HG03045 (cell line): ENCODE data around the gene TMEM150A.
"Not testable (repeated sequence)": the region's sequence is repeated elsewhere in the genome, so short reads cannot be mapped to it uniquely, and the experiment has no call there.

Experiments used
- ATAC-seq: cut with Tn5 transposase; IDR thresholded peaks from one replicate; pipeline ENCODE4 v1.9.1; 2021; ENCODE audit warnings: mild to moderate bottlenecking, moderate library complexity; ENCODE audit not compliant: unreplicated experiment

TMEM150A gene

DNA sequence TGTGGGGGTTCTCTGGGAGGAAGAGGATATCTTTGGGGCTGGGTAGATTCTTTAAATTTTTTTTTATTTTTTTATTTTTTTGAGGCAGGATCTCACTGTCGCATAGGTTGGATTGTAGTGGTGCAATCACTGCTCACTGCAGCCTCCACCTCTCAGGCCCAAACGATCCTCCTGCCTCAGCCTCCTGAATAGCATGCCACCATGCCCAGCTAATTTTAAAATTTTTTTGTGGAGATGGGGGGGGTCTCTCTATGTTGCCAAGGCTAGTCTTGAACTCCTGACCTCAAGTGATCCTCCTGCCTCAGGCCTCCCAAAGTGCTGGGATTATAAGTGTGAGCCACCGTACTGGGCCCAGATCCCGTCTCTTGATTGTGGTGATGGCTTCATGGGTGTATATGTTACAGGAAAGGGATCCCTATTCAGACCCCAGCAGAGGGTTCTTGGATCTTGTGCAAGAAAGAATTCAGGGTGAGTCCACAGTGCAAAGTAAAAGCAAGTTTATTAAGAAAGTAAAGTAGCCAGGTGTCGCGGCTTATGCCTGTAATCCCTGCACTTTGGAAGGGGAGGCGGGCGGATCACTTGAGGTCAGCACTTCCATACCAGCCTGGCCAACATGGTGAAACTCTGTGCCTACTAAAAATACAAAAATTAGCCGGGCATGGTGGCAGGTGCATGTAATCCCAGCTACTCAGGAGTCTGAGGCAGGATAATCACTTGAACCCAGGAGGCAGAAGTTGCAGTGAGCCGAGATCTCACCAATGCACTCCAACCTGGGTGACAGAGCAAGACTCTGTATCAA, 11.4 kb upstream of the TMEM150A start:
- ATAC-seq = no peak

DNA sequence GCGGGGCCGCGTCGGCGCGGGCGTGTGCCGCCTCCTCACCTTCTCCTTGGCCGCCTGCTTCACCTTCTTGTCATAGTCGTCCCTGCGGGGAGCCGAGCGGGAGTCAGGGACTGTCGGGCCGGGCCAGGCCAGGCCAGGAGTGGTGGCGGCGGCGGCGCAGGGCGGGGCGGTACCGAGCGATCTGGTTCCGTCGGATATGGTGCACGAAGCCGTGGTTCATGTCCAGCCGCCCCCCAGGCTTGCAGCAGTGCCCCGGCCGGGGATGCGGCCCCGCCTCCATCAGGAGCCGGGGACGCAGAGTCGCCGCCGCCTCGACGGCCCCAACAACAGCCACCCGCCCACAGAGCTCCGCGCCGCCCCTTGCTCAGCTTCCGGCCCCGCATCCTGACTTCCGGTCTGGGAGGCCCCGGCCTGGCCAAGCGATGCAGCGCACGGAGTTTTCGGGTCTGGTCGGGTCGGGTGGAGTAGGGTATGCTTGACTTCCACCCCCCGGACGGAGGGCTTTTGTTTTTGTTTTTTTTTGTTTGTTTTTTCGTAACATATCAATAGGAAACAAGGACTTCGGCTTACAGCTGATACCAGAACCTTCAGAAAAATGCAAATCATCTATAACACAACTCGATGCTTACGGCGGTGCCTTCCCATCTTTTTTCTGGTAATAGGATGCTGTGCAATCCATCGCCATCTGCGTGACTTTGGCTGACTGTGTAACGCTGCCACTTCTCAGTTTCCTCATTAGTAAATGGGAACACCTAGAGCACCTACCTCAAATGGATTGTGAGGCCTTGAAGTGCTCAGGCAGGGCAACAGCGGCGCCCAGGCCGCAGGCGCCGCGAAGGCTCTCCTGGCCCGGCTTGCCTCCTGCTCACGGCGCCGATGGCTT, 9.4 kb upstream of the TMEM150A start, which contains the start of gene C2orf68:
Gene C2orf68, minus strand, starts transcription at position 362 of the 883 bp plus-strand sequence. Its CDS starts 82 bp downstream, at position 280.
- ATAC-seq = peak; percentile 79

- ATAC-seq = no peak
These were observed 8.8 kb upstream of the TMEM150A start for GRCh38 chr2:85611217-85611704.

GRCh38 chr2:85607268-85608215, 5.0 kb upstream of the TMEM150A start:
- no peak for ATAC-seq

DNA sequence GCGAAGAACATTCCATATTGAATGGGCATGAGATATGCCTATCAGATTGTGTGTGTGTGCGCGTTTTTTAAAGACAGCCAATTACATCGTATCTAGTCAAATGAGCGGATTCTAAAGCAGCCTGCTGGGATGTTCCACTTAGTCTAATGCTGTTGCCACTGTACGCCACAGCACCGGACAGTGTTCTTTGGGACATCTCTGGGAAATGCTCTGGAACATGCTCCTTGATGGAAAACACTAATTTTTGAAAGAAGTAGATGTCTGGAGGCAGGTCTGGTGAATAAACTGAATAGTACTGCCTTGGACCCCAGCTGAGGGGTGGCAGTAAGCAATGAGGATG, 3.6 kb upstream of the TMEM150A start:
- ATAC-seq = no peak

DNA sequence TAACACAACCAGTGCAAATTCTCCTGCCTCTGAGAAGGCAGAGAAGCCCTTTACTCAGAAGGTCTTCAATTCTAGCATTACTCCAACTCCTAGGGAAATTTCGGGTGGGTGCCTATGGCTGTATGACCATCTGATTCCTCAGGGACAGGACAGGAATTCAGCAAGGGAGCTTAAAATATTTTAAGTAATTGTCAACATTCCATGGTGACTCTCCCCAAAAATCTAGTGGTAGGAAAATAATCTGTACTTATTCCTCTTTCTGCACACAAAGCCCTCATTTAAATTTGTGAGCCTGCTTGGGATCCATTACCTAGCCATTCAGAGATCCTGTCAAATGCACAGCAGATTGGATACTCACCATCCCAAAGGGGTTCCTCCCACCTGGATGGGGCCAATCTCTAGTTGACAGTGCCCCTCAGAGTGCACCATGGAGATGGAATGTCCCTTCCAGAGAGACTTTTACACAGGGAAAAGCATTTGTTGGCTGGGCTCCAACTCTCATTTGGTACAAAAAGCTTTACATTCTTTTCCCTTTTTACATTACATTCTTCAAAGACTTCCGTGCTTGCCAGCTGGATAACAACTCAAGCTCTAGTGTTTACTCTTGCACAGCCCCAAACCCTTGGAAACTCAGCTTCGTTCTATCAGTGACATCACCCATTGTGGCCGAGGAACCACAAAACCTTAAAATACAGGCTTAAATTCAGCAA, 3.1 kb upstream of the TMEM150A start:
- ATAC-seq = no peak

- no peak for ATAC-seq
These were observed 2.3 kb upstream of the TMEM150A start for GRCh38 chr2:85604568-85605339.

DNA sequence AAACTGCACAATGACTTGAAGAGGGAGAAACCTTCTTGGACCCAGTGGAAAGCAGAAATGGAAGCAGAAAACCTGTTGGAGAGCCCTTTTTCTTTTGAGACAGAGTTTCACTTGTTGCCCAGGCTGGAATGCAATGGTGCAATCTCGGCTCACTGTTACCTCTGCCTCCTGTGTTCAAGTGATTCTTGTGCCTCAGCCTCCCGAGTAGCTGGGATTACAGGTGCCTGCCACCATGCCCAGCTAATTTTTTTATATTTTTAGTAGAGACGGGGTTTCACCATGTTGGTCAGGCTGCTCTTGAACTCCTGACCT, 1.6 kb upstream of the TMEM150A start:
- ATAC-seq = not testable (repeated sequence)

- peak; percentile 44 for ATAC-seq
These were observed 575 bp downstream of the TMEM150A start for GRCh38 chr2:85601771-85602475.

DNA sequence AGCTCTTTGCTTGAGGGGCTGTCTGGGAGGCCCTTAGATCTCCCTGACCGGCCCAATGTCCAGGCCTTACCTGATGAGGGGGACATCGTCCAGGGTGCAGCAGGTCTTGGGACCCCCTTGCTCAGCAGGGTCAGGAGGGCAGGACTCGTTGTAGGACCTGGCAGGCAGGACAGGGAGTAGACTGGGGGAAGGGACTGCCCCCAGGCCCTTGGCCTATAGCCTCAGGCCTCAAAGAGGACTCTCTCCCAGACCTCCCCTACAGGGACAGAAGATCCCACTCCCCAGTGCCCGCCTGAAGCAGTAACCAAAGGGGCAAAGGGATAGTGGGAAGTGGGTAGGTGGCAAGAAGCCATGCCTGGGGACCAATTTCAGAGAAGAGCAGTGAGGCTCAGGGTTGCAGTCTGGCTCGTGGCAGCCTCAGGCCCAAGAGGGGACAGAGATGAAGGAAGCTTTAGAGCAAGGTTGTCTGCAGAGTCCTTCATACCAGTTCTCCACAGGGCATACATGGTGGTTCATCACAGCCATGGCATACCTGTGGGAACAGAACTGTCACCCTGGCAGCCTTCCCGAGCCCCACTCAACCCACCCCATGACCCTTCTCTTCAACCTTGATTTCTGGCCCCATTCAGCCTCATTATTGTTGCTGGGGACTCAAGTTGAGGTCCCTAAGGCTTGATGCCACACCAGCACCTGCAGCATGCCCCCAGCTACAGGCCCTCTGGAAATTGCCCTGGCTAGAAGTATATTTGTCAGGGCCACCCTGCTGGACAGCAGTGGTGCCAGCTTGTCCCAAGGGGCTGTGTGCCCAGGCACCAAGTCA, 1.3 kb downstream of the TMEM150A start:
- ATAC-seq = no peak

GRCh38 chr2:85600235-85600575, 2.3 kb downstream of the TMEM150A start:
- ATAC-seq = no peak

GRCh38 chr2:85599468-85600234, 2.8 kb downstream of the TMEM150A start:
- ATAC-seq = no peak

GRCh38 chr2:85598594-85599340, 3.7 kb downstream of the TMEM150A start:
- no peak for ATAC-seq

DNA sequence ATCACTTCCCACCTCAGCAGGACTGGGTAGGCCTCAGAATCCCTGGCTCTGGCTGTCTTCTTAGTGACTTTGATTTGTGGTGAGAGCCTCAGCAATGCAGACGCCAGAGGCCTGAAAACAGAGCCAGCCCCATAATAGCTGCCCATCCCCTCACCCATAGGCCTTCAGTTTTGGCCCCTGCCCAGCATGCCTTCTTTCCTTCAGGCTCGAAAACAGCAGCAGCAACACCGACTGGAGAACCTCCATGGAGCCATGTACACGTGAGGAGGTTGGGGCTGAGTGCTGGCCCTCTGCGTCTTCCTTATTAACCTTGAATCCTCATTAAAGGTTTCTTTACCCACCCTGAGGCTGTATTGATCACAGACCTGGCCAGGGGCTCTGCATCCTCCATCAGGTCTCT, 5.3 kb downstream of the TMEM150A start:
- no peak for ATAC-seq

GRCh38 chr2:85596486-85597143, 5.9 kb downstream of the TMEM150A start:
- no peak for ATAC-seq

DNA sequence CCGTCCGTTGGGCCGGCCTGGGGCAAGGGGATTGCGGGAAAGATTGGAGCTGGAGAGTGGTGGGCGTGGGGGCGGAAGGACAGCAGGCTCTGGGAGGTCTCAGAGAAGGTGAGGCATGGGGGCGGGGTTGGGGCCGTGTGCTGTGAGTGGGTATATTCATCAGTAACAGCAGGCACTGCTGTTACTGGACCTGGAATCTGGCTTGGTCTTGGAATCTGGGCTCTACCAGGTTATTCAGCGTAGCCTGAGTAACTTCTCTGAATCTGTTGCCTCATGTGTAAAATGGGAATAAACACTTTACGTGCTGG, 6.5 kb downstream of the TMEM150A start:
- ATAC-seq = no peak
